ENCODE data around the gene MYOM1.

The MYOM1 gene

GRCh38 chr18:3219631-3220335 is at the start of gene MYOM1:
MYOM1 (minus strand) TSS chr18:3219968; CDS start chr18:3215223, 4,745 bp downstream.
- Histone ChIP-seq H3K4me3 (ENCODE audit: low read depth in 1 of 2, low read length in 2 of 2) (peak within 1 kb of the TSS; percentile 45 to 57), H3K27ac (ENCODE audit: low read length) (peak within 1 kb of the TSS; percentile 76)

GRCh38 chr18:3269241-3269913 is 49.6 kb upstream of the MYOM1 start:
- no peak overlapping the region for H3K4me3 ChIP-seq (ENCODE audit: low read depth in 1 of 2, low read length in 2 of 2)
- peaks cover 23 to 54% of the 10 kb centered on the region in 2 donors for H3K4me1 ChIP-seq (ENCODE audit: control insufficient read depth in 1 of 2, insufficient read depth in 2 of 2, low read length in 2 of 2)
- H3K9me3 ChIP-seq (ENCODE audit: control insufficient read depth in 1 of 2, low read length in 2 of 2) = no peaks in the 10 kb centered on the region
- H3K27ac ChIP-seq (ENCODE audit: low read length) = peak overlapping the region; percentile 43
- H3K27me3 ChIP-seq (ENCODE audit: low read depth, low read length) = no peaks in the 10 kb centered on the region
- peaks cover 10 to 11% of the 10 kb centered on the region in 2 donors for H3K36me3 ChIP-seq (ENCODE audit: control insufficient read depth in 1 of 2, insufficient read depth in 2 of 2, low read length in 2 of 2)

More at GRCh38 chr18:3219631-3220335, at the start of gene MYOM1:
- Histone ChIP-seq H3K36me3 (ENCODE audit: control insufficient read depth in 1 of 2, insufficient read depth in 2 of 2, low read length in 2 of 2) (peaks cover 0 to 5% of the 10 kb centered on the region in 2 donors), H3K9me3 (ENCODE audit: control insufficient read depth in 1 of 2, low read length in 2 of 2) (no peaks in the 10 kb centered on the region), H3K4me1 (ENCODE audit: control insufficient read depth in 1 of 2, insufficient read depth in 2 of 2, low read length in 2 of 2) (peaks cover 3 to 10% of the 10 kb centered on the region in 2 donors), H3K27me3 (ENCODE audit: low read depth, low read length) (no peaks in the 10 kb centered on the region)

GRCh38 chr18:3268306-3268705 is 48.5 kb upstream of the MYOM1 start:
- no peaks in the 10 kb centered on the region for H3K27me3 ChIP-seq (ENCODE audit: low read depth, low read length)
- peak overlapping the region; percentile 43 for H3K27ac ChIP-seq (ENCODE audit: low read length)
- H3K4me3 ChIP-seq (ENCODE audit: low read depth in 1 of 2, low read length in 2 of 2) = no peak overlapping the region
- no peaks in the 10 kb centered on the region for H3K9me3 ChIP-seq (ENCODE audit: control insufficient read depth in 1 of 2, low read length in 2 of 2)
- peaks cover 0 to 6% of the 10 kb centered on the region in 2 donors for H3K36me3 ChIP-seq (ENCODE audit: control insufficient read depth in 1 of 2, insufficient read depth in 2 of 2, low read length in 2 of 2)
- H3K4me1 ChIP-seq (ENCODE audit: control insufficient read depth in 1 of 2, insufficient read depth in 2 of 2, low read length in 2 of 2) = peaks cover 30 to 64% of the 10 kb centered on the region in 2 donors

- Histone ChIP-seq H3K27me3 (ENCODE audit: low read depth, low read length) (no peaks in the 10 kb centered on the region), H3K27ac (ENCODE audit: low read length) (no peak overlapping the region), H3K4me1 (ENCODE audit: control insufficient read depth in 1 of 2, insufficient read depth in 2 of 2, low read length in 2 of 2) (peaks cover 31 to 57% of the 10 kb centered on the region in 2 donors), H3K36me3 (ENCODE audit: control insufficient read depth in 1 of 2, insufficient read depth in 2 of 2, low read length in 2 of 2) (peaks cover 0 to 12% of the 10 kb centered on the region in 2 donors), H3K4me3 (ENCODE audit: low read depth in 1 of 2, low read length in 2 of 2) (no peak overlapping the region), H3K9me3 (ENCODE audit: control insufficient read depth in 1 of 2, low read length in 2 of 2) (no peaks in the 10 kb centered on the region)
Measured at GRCh38 chr18:3266062-3266608, 46.4 kb upstream of the MYOM1 start.

GRCh38 chr18:3265564-3266033 is 45.8 kb upstream of the MYOM1 start:
- peaks cover 0 to 13% of the 10 kb centered on the region in 2 donors for H3K36me3 ChIP-seq (ENCODE audit: control insufficient read depth in 1 of 2, insufficient read depth in 2 of 2, low read length in 2 of 2)
- H3K4me1 ChIP-seq (ENCODE audit: control insufficient read depth in 1 of 2, insufficient read depth in 2 of 2, low read length in 2 of 2) = peaks cover 35 to 62% of the 10 kb centered on the region in 2 donors
- no peak overlapping the region for H3K27ac ChIP-seq (ENCODE audit: low read length)
- H3K27me3 ChIP-seq (ENCODE audit: low read depth, low read length) = no peaks in the 10 kb centered on the region
- H3K9me3 ChIP-seq (ENCODE audit: control insufficient read depth in 1 of 2, low read length in 2 of 2) = no peaks in the 10 kb centered on the region
- no peak overlapping the region for H3K4me3 ChIP-seq (ENCODE audit: low read depth in 1 of 2, low read length in 2 of 2)

- Histone ChIP-seq H3K27me3 (ENCODE audit: low read depth, low read length) (no peaks in the 10 kb centered on the region), H3K9me3 (ENCODE audit: control insufficient read depth in 1 of 2, low read length in 2 of 2) (no peaks in the 10 kb centered on the region), H3K4me1 (ENCODE audit: control insufficient read depth in 1 of 2, insufficient read depth in 2 of 2, low read length in 2 of 2) (peaks cover 30 to 62% of the 10 kb centered on the region in 2 donors), H3K4me3 (ENCODE audit: low read depth in 1 of 2, low read length in 2 of 2) (peak overlapping the region in 1 of 2 donors; percentile 20), H3K27ac (ENCODE audit: low read length) (no peak overlapping the region), H3K36me3 (ENCODE audit: control insufficient read depth in 1 of 2, insufficient read depth in 2 of 2, low read length in 2 of 2) (peaks cover 0 to 13% of the 10 kb centered on the region in 2 donors)
Measured at GRCh38 chr18:3264362-3264761, 44.6 kb upstream of the MYOM1 start.

- Histone ChIP-seq H3K27me3 (ENCODE audit: low read depth, low read length) (no peaks in the 10 kb centered on the region), H3K4me1 (ENCODE audit: control insufficient read depth in 1 of 2, insufficient read depth in 2 of 2, low read length in 2 of 2) (peaks cover 19 to 54% of the 10 kb centered on the region in 2 donors), H3K4me3 (ENCODE audit: low read depth in 1 of 2, low read length in 2 of 2) (peak overlapping the region; percentile 80 to 96), H3K27ac (ENCODE audit: low read length) (peak overlapping the region; percentile 99), H3K36me3 (ENCODE audit: control insufficient read depth in 1 of 2, insufficient read depth in 2 of 2, low read length in 2 of 2) (peaks cover 0 to 20% of the 10 kb centered on the region in 2 donors), H3K9me3 (ENCODE audit: control insufficient read depth in 1 of 2, low read length in 2 of 2) (no peaks in the 10 kb centered on the region)
Measured at GRCh38 chr18:3263132-3263700, 43.4 kb upstream of the MYOM1 start.

GRCh38 chr18:3262234-3263131 is 42.7 kb upstream of the MYOM1 start:
- Histone ChIP-seq H3K4me1 (ENCODE audit: control insufficient read depth in 1 of 2, insufficient read depth in 2 of 2, low read length in 2 of 2) (peaks cover 16 to 54% of the 10 kb centered on the region in 2 donors), H3K9me3 (ENCODE audit: control insufficient read depth in 1 of 2, low read length in 2 of 2) (no peaks in the 10 kb centered on the region), H3K27ac (ENCODE audit: low read length) (peak overlapping the region; percentile 99), H3K27me3 (ENCODE audit: low read depth, low read length) (no peaks in the 10 kb centered on the region), H3K4me3 (ENCODE audit: low read depth in 1 of 2, low read length in 2 of 2) (peak overlapping the region; percentile 80 to 96), H3K36me3 (ENCODE audit: control insufficient read depth in 1 of 2, insufficient read depth in 2 of 2, low read length in 2 of 2) (peaks cover 1 to 27% of the 10 kb centered on the region in 2 donors)

- Histone ChIP-seq H3K36me3 (ENCODE audit: control insufficient read depth in 1 of 2, insufficient read depth in 2 of 2, low read length in 2 of 2) (peaks cover 10 to 32% of the 10 kb centered on the region in 2 donors), H3K4me1 (ENCODE audit: control insufficient read depth in 1 of 2, insufficient read depth in 2 of 2, low read length in 2 of 2) (peaks cover 20 to 55% of the 10 kb centered on the region in 2 donors), H3K9me3 (ENCODE audit: control insufficient read depth in 1 of 2, low read length in 2 of 2) (no peaks in the 10 kb centered on the region)
Measured at GRCh38 chr18:3261373-3262233, 41.8 kb upstream of the MYOM1 start, which contains the start of gene MYL12B. MYL12B (plus strand) TSS chr18:3262133; CDS start chr18:3272899, 10,766 bp downstream.

GRCh38 chr18:3260995-3261372 is 41.2 kb upstream of the MYOM1 start:
- Histone ChIP-seq H3K4me1 (ENCODE audit: control insufficient read depth in 1 of 2, insufficient read depth in 2 of 2, low read length in 2 of 2) (peaks cover 20 to 55% of the 10 kb centered on the region in 2 donors), H3K4me3 (ENCODE audit: low read depth in 1 of 2, low read length in 2 of 2) (peak overlapping the region; percentile 80 to 96)

More at GRCh38 chr18:3261373-3262233, 41.8 kb upstream of the MYOM1 start, which contains the start of gene MYL12B:
- Histone ChIP-seq H3K27ac (ENCODE audit: low read length) (peak within 1 kb of the TSS; percentile 99), H3K27me3 (ENCODE audit: low read depth, low read length) (no peaks in the 10 kb centered on the region), H3K4me3 (ENCODE audit: low read depth in 1 of 2, low read length in 2 of 2) (peak within 1 kb of the TSS; percentile 80 to 96)

More at GRCh38 chr18:3260995-3261372, 41.2 kb upstream of the MYOM1 start:
- Histone ChIP-seq H3K27me3 (ENCODE audit: low read depth, low read length) (no peaks in the 10 kb centered on the region), H3K9me3 (ENCODE audit: control insufficient read depth in 1 of 2, low read length in 2 of 2) (no peaks in the 10 kb centered on the region), H3K36me3 (ENCODE audit: control insufficient read depth in 1 of 2, insufficient read depth in 2 of 2, low read length in 2 of 2) (peaks cover 14 to 36% of the 10 kb centered on the region in 2 donors), H3K27ac (ENCODE audit: low read length) (peak overlapping the region; percentile 99)
